GM12878 (cell line): ENCODE measurements around the gene SLC44A3. TPM values are rescaled to one million over a fixed set of nuclear protein-coding genes. Genes with fewer than 3 reads are reported as not detected.

Experiments used
- ATAC-seq: fragments of 200-7000 bp; cut with Tn5 transposase; 3 replicates; pipeline ENCODE4 v1.9.1; 2020; ENCODE audit warnings: mild to moderate bottlenecking, moderate library complexity
- BruUV-seq: library from RNA; stranded (reverse); fragments of 400-500 nt; replicated peaks from 2 replicates; lab custom pipeline; 2021; lab: Mats Ljungman, UMichigan
- CTCF ChIA-PET: fragments of 300-600 bp; sonication (Branson Sonifier 250); formaldehyde crosslinking; extraction: SDS; loops from one replicate; lab custom pipeline; 2021; ENCODE audit warnings: inconsistent platforms; lab: Yijun Ruan, JAX
- POLR2A ChIA-PET: fragments of 350-600 bp; formaldehyde crosslinking; extraction: SDS; loops from one replicate; lab custom pipeline; 2021; ENCODE audit warnings: inconsistent platforms; lab: Charles Lee
- RAD21 ChIA-PET: fragments of 300-600 bp; sonication (Branson Sonifier 250); formaldehyde crosslinking; loops from one replicate; lab custom pipeline; 2023; ENCODE audit warnings: antibody characterized with exemption; ENCODE audit not compliant: unreplicated experiment; lab: Charles Lee
- SMC1A ChIA-PET: fragments of 300-600 bp; sonication (Branson Sonifier 250); formaldehyde crosslinking; loops from one replicate; lab custom pipeline; 2023; ENCODE audit not compliant: unreplicated experiment, uncharacterized antibody; lab: Charles Lee
- DNase-seq: peaks from one replicate; pipeline ENCODE4 v3.0.0-alpha.2; 2011; ENCODE audit warnings: low read depth, low spot score
- FAIRE-seq: peaks from 3 replicates; lab custom pipeline; 2011; peaks lifted over from hg19 to GRCh38; lab: Jason Lieb, UNC
- H2AFZ ChIP-seq: 2 replicates; pipeline ENCODE4 v1.6.0; 2011; ENCODE audit warnings: low read depth, low read length, control low read depth; ENCODE audit not compliant: control insufficient read depth
- H3K27ac ChIP-seq: 2 replicates; pipeline ENCODE4 v1.5.1; 2011; ENCODE audit warnings: control low read depth; ENCODE audit not compliant: control insufficient read depth, insufficient read depth
- H3K27me3 ChIP-seq, 2 experiments: replicated peaks in 1 of 2; 2 replicates each; pipeline versions ENCODE4 v1.6.0 to v1.6.1; 2011; ENCODE audit warnings: low read length in 1 of 2; ENCODE audit not compliant: control insufficient read depth in 2 of 2, insufficient read depth in 2 of 2
- H3K36me3 ChIP-seq, 2 experiments: 2 replicates each; pipeline ENCODE4 v1.5.1; 2011; ENCODE audit warnings: low read length in 1 of 2; ENCODE audit not compliant: control insufficient read depth in 2 of 2, insufficient read depth in 2 of 2
- H3K4me1 ChIP-seq: 2 replicates; pipeline ENCODE4 v1.6.1; 2011; ENCODE audit warnings: mild to moderate bottlenecking, low read length, moderate library complexity, mixed read lengths; ENCODE audit not compliant: control insufficient read depth, insufficient read depth
- H3K4me2 ChIP-seq: 2 replicates; pipeline ENCODE4 v1.6.0; 2011; ENCODE audit warnings: control low read depth; ENCODE audit not compliant: control insufficient read depth, insufficient read depth
- H3K4me3 ChIP-seq: fragments of 200-600 bp; sonication (generic); 2 replicates; pipeline ENCODE4 v1.5.1; 2016
- H3K79me2 ChIP-seq: 2 replicates; pipeline ENCODE4 v1.6.0; 2011; ENCODE audit warnings: low read length; ENCODE audit not compliant: control insufficient read depth, insufficient read depth
- H3K9ac ChIP-seq: 2 replicates; pipeline ENCODE4 v1.8.0; 2011; ENCODE audit warnings: low read length, control low read depth, mixed read lengths; ENCODE audit not compliant: control insufficient read depth, insufficient read depth
- H3K9me3 ChIP-seq: replicated peaks from 3 replicates; pipeline ENCODE4 v1.5.1; 2011; ENCODE audit warnings: mild to moderate bottlenecking, low read length; ENCODE audit not compliant: control insufficient read depth, insufficient read depth
- H4K20me1 ChIP-seq: 2 replicates; pipeline ENCODE4 v1.6.0; 2011; ENCODE audit not compliant: control insufficient read depth, insufficient read depth
- CHD2 ChIP-seq: IDR thresholded peaks from 2 replicates; pipeline ENCODE4 v1.6.1; 2011; ENCODE audit warnings: low read depth, low read length, improper control_type of control experiment, borderline replicate concordance
- E2F8 ChIP-seq: fragments of 450-650 bp; IDR thresholded peaks from 2 replicates; pipeline ENCODE4 v1.6.1; 2018; ENCODE audit warnings: mild to moderate bottlenecking, low read depth, moderate library complexity; ENCODE audit not compliant: partially characterized antibody
- ETV6 ChIP-seq, 2 experiments: fragments of 450-650 bp in 1 of 2; IDR thresholded peaks in 1 of 2; conservative IDR thresholded peaks in 1 of 2; 2 replicates each; pipeline ENCODE4 v1.6.1; 2014; ENCODE audit warnings: antibody characterized with exemption in 1 of 2, borderline replicate concordance in 1 of 2, low read depth in 1 of 2, mild to moderate bottlenecking in 1 of 2, moderate library complexity in 1 of 2
- HSF1 ChIP-seq: fragments of 150-350 bp; IDR thresholded peaks from 2 replicates; pipeline ENCODE4 v1.6.1; 2014; ENCODE audit warnings: mild to moderate bottlenecking, low read depth, low read length
- KLF5 ChIP-seq: fragments of 450-650 bp; IDR thresholded peaks from 2 replicates; pipeline ENCODE4 v1.6.1; 2014; ENCODE audit warnings: mild to moderate bottlenecking; ENCODE audit not compliant: partially characterized antibody
- MEF2A ChIP-seq: IDR thresholded peaks from 2 replicates; pipeline ENCODE4 v1.6.1; 2011; ENCODE audit warnings: low read depth, mild to moderate bottlenecking, low read length, moderate library complexity; ENCODE audit not compliant: insufficient read depth
- NFIC ChIP-seq: IDR thresholded peaks from 2 replicates; pipeline ENCODE4 v1.6.1; 2012; ENCODE audit warnings: low read depth, mild to moderate bottlenecking, inconsistent platforms, low read length, moderate library complexity
- PKNOX1 ChIP-seq: fragments of 450-650 bp; IDR thresholded peaks from 2 replicates; pipeline ENCODE4 v1.6.1; 2016; ENCODE audit warnings: mild to moderate bottlenecking
- RFX5 ChIP-seq: IDR thresholded peaks from 2 replicates; pipeline ENCODE4 v1.6.1; 2011; ENCODE audit warnings: low read depth, low read length, improper control_type of control experiment
- ZNF24 ChIP-seq: fragments of 450-650 bp; IDR thresholded peaks from 2 replicates; pipeline ENCODE4 v1.6.1; 2017; ENCODE audit warnings: antibody characterized with exemption, mild to moderate bottlenecking
- ZNF592 ChIP-seq: fragments of 450-650 bp; IDR thresholded peaks from 2 replicates; pipeline ENCODE4 v1.6.1; 2017; ENCODE audit warnings: mild to moderate bottlenecking, moderate library complexity
- ZZZ3 ChIP-seq: IDR thresholded peaks from 2 replicates; pipeline ENCODE4 v1.6.1; 2011; ENCODE audit warnings: low read depth; ENCODE audit not compliant: control insufficient read depth, insufficient read length
- whole genome bisulfite sequencing: methylation state at CpG from one replicate; pipeline ENCODE4 v1.1.6; 2016; ENCODE audit warnings: low lambda C conversion rate; ENCODE audit not compliant: insufficient replicate concordance, insufficient coverage; ENCODE audit errors: missing lambda C conversion rate; 5-methylcytosine and 5-hydroxymethylcytosine counted together
- in situ Hi-C: fragments of 300-500 bp; cut with MboI; formaldehyde crosslinking; loops from 9 replicates; pipeline ENCODE4 v1.14.3; 2018; ENCODE audit warnings: mixed read lengths
- intact Hi-C: fragments of 100-400 bp; cut with micrococcal nuclease; formaldehyde crosslinking; loops from one replicate; pipeline ENCODE4 v1.14.2; 2022; ENCODE audit not compliant: unreplicated experiment
- polyA plus RNA-seq, 11 experiments: library from polyadenylated mRNA; depleted of rRNA in 4 of 11; unstranded in 6 of 11; stranded (reverse) in 5 of 11; fragments of >200 nt; fragmentation: Nextera tagmentation in 4 of 11; fragmentation: Illumina TruSeq in 1 of 11; extraction: Ambion mirVana in 4 of 11; extraction: Trizol in 1 of 11; gene quantifications; 1 replicate in 1 of 11; 2 replicates in 10 of 11; pipeline versions ENCODE4 v1.2.1 to v1.2.3, GENCODE V29; 2011 to 2016; ENCODE audit warnings: inconsistent platforms in 2 of 11, missing spikeins in 2 of 11, low read depth in 1 of 11
- total RNA-seq, 4 experiments: library from RNA; depleted of rRNA in 3 of 4; stranded (reverse); fragments of >200 nt in 3 of 4; fragmentation: Illumina TruSeq in 1 of 4; extraction: Trizol in 1 of 4; gene quantifications; 2 replicates each; pipeline versions ENCODE4 v1.2.1 to v1.2.3, GENCODE V29; 2013 to 2021
- TF ChIP-seq, protein P1 (sequence below): IDR thresholded peaks from 2 replicates; pipeline ENCODE4 v1.6.1; 2012; ENCODE audit warnings: low read length, inconsistent platforms

The SLC44A3 gene
- total and polyA plus RNA-seq, 10 of the 15 experiments (the other 5 are each of a cell fraction or from before 2014, with no cell fraction given), result not detected

- in situ Hi-C loops, result no loop called here
- ChIA-PET SMC1A (no interaction called here), POLR2A (no interaction called here), CTCF (no interaction called here), RAD21 (no interaction called here)
- no TSS peak for BruUV-seq
- Histone ChIP-seq H3K9ac (no peak overlapping the region), H3K4me1 (no peaks in the 10 kb centered on the region), H3K4me2 (no peak overlapping the region), H3K36me3 (no peaks in the 10 kb centered on the region), H3K79me2 (no peaks in the 10 kb centered on the region), H3K27me3 (no peaks in the 10 kb centered on the region), H4K20me1 (no peaks in the 10 kb centered on the region), H3K27ac (no peak overlapping the region), H3K4me3 (no peak overlapping the region), H3K9me3 (no peaks in the 10 kb centered on the region), H2AFZ (no peak overlapping the region)
- no peak for DNase-seq
- intact Hi-C loops, result no loop called here
- 51% methylated on average over 3 of the region's 3 CpGs for WGBS
- no peak for FAIRE-seq
- no peak for ATAC-seq
- no peak for TF ChIP-seq E2F8
- no peak for TF ChIP-seq MEF2A
- TF ChIP-seq, protein P1, sequence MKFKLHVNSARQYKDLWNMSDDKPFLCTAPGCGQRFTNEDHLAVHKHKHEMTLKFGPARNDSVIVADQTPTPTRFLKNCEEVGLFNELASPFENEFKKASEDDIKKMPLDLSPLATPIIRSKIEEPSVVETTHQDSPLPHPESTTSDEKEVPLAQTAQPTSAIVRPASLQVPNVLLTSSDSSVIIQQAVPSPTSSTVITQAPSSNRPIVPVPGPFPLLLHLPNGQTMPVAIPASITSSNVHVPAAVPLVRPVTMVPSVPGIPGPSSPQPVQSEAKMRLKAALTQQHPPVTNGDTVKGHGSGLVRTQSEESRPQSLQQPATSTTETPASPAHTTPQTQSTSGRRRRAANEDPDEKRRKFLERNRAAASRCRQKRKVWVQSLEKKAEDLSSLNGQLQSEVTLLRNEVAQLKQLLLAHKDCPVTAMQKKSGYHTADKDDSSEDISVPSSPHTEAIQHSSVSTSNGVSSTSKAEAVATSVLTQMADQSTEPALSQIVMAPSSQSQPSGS, result no peak
- TF ChIP-seq ZNF592, result no peak
- TF ChIP-seq ZNF24, result no peak
- TF ChIP-seq RFX5, result no peak
- TF ChIP-seq HSF1, result no peak
- no peak for TF ChIP-seq KLF5
- no peak for TF ChIP-seq PKNOX1
- no peak for TF ChIP-seq CHD2
- no peak for TF ChIP-seq ZZZ3
- no peak for TF ChIP-seq ETV6 (conservative IDR thresholded peaks at IDR 0.05 in 1 of 2, IDR thresholded peaks at IDR 0.05 in 1 of 2; ENCODE audit: borderline replicate concordance in 1 of 2, low read depth in 1 of 2)
- TF ChIP-seq NFIC, result no peak
Measured at GRCh38 chr1:94888201-94888600, 68.0 kb downstream of the SLC44A3 start.
